Endothelial cell of umbilical vein (primary cell): ENCODE results near the gene MRM1. TPM values are rescaled to one million over a fixed set of nuclear protein-coding genes. Genes with fewer than 3 reads are reported as not detected.

Experiments used
- BruUV-seq: library from RNA; stranded (reverse); fragments of 400-500 nt; replicated peaks from 2 replicates; lab custom pipeline; 2021; lab: Mats Ljungman, UMichigan
- CTCF ChIA-PET: fragments of 300-600, 350-600 bp; sonication (Branson Sonifier 250); formaldehyde crosslinking; loops from one replicate; lab custom pipeline; 2021; ENCODE audit warnings: antibody characterized with exemption, inconsistent platforms; lab: Charles Lee
- POLR2A ChIA-PET: fragments of 300-600, 350-600 bp; sonication (Branson Sonifier 250); formaldehyde crosslinking; loops from one replicate; lab custom pipeline; 2021; ENCODE audit warnings: antibody characterized with exemption, inconsistent platforms; lab: Charles Lee
- DNase-seq: peaks from one replicate; pipeline ENCODE4 v3.0.0-alpha.2; 2011; ENCODE audit warnings: low read depth, low spot score
- FAIRE-seq: peaks from 2 replicates; lab custom pipeline; 2011; peaks lifted over from hg19 to GRCh38; lab: Jason Lieb, UNC
- H2AFZ ChIP-seq: 2 replicates; pipeline ENCODE4 v1.6.0; 2012; ENCODE audit warnings: low read depth, low read length, control low read depth, inconsistent platforms
- H3K27ac ChIP-seq: 2 replicates; pipeline ENCODE4 v1.5.1; 2011; ENCODE audit warnings: low read depth, mild to moderate bottlenecking, control low read depth, low read length, moderate library complexity; ENCODE audit not compliant: insufficient read depth
- H3K27me3 ChIP-seq, 2 experiments: 2 replicates each; pipeline versions ENCODE4 v1.6.0 to v1.6.1; 2011; ENCODE audit warnings: low read length in 2 of 2, mixed read lengths in 1 of 2; ENCODE audit not compliant: control insufficient read depth in 2 of 2, insufficient read depth in 2 of 2
- H3K36me3 ChIP-seq, 2 experiments: 2 replicates in 1 of 2; 3 replicates in 1 of 2; pipeline ENCODE4 v1.5.1; 2011; ENCODE audit warnings: low read length in 2 of 2, mild to moderate bottlenecking in 1 of 2, moderate library complexity in 1 of 2; ENCODE audit not compliant: control insufficient read depth in 2 of 2, insufficient read depth in 2 of 2; ENCODE audit errors: extremely low read depth in 1 of 2
- H3K4me1 ChIP-seq: 3 replicates; pipeline ENCODE4 v1.5.1; 2011; ENCODE audit warnings: mild to moderate bottlenecking, low read length; ENCODE audit not compliant: control insufficient read depth, insufficient read depth; ENCODE audit errors: extremely low read depth
- H3K4me2 ChIP-seq: 2 replicates; pipeline ENCODE4 v1.6.1; 2011; ENCODE audit warnings: low read length, control low read depth, mixed read lengths; ENCODE audit not compliant: insufficient read depth
- H3K4me3 ChIP-seq, 3 experiments: fragments of 200-600 bp in 1 of 3; sonication (generic), shearing (Covaris generic) in 1 of 3; replicated peaks in 1 of 3; 2 replicates each; pipeline ENCODE4 v1.5.1; 2011 to 2016; ENCODE audit warnings: control low read depth in 3 of 3, low read length in 3 of 3, mild to moderate bottlenecking in 2 of 3, inconsistent platforms in 1 of 3, low read depth in 1 of 3, moderate library complexity in 1 of 3; ENCODE audit not compliant: insufficient read depth in 1 of 3
- H3K79me2 ChIP-seq: 2 replicates; pipeline ENCODE4 v1.6.0; 2012; ENCODE audit warnings: low read length, inconsistent platforms; ENCODE audit not compliant: control insufficient read depth, insufficient read depth
- H3K9ac ChIP-seq: replicated peaks from 2 replicates; pipeline ENCODE3; 2011; ENCODE audit warnings: low read length, control low read depth; ENCODE audit not compliant: insufficient read depth; ENCODE audit errors: extremely low read depth
- H3K9me1 ChIP-seq: replicated peaks from 3 replicates; pipeline ENCODE4 v1.6.0; 2011; ENCODE audit warnings: mild to moderate bottlenecking, low read length; ENCODE audit not compliant: control insufficient read depth, insufficient read depth; ENCODE audit errors: extremely low read depth
- H3K9me3 ChIP-seq: replicated peaks from 2 replicates; pipeline ENCODE4 v1.5.1; 2012; ENCODE audit warnings: low read length, inconsistent platforms; ENCODE audit not compliant: control insufficient read depth, insufficient read depth
- H4K20me1 ChIP-seq: replicated peaks from 2 replicates; pipeline ENCODE3; 2011; ENCODE audit warnings: mild to moderate bottlenecking, low read length; ENCODE audit not compliant: control insufficient read depth, insufficient read depth; ENCODE audit errors: extremely low read depth
- CTCF ChIP-seq, 2 donors: IDR thresholded peaks; 1 replicate in 1 of 2; 2 replicates in 1 of 2; pipeline ENCODE4 v1.5.1; 2011; ENCODE audit warnings: low read length in 2 of 2, mild to moderate bottlenecking in 2 of 2, moderate library complexity in 2 of 2, control low read depth in 1 of 2, inconsistent platforms in 1 of 2, low read depth in 1 of 2; ENCODE audit not compliant: insufficient read depth in 1 of 2; ENCODE audit errors: extremely low read depth in 1 of 2
- EZH2 ChIP-seq: IDR thresholded peaks from 2 replicates; pipeline ENCODE4 v1.6.1; 2012; ENCODE audit warnings: borderline replicate concordance, low read depth, mild to moderate bottlenecking, moderate library complexity, low read length, inconsistent platforms; ENCODE audit not compliant: severe bottlenecking
- FOS ChIP-seq: IDR thresholded peaks from 2 replicates; pipeline ENCODE4 v1.6.1; 2011; ENCODE audit warnings: mild to moderate bottlenecking, low read length, moderate library complexity, borderline replicate concordance; ENCODE audit not compliant: insufficient read depth
- GATA2 ChIP-seq: IDR thresholded peaks from 2 replicates; pipeline ENCODE4 v1.7.0; 2011; ENCODE audit warnings: low read depth, mild to moderate bottlenecking, moderate library complexity, mixed read lengths, low read length; ENCODE audit not compliant: insufficient read length, insufficient read depth
- JUN ChIP-seq: IDR thresholded peaks from 2 replicates; pipeline ENCODE4 v1.6.1; 2011; ENCODE audit warnings: borderline replicate concordance, low read depth; ENCODE audit not compliant: insufficient read length, insufficient read depth
- MAX ChIP-seq: IDR thresholded peaks from 2 replicates; pipeline ENCODE4 v1.6.1; 2011; ENCODE audit not compliant: insufficient read depth, insufficient read length
- MYC ChIP-seq: IDR thresholded peaks from one replicate; pipeline ENCODE4 v1.6.1; 2011; ENCODE audit warnings: mild to moderate bottlenecking, low read depth, low read length
- POLR2A ChIP-seq: IDR thresholded peaks from 2 replicates; pipeline ENCODE4 v1.6.1; 2012; ENCODE audit warnings: low read depth, mild to moderate bottlenecking, control low read depth, low read length
- POLR2AphosphoS5 ChIP-seq: IDR thresholded peaks from 2 replicates; pipeline ENCODE4 v1.6.1; 2012; ENCODE audit warnings: low read depth, mild to moderate bottlenecking, control low read depth, low read length, moderate library complexity; ENCODE audit not compliant: insufficient read depth
- dilution Hi-C: fragments of 300-500 bp; cut with MboI; formaldehyde crosslinking; loops from one replicate; pipeline ENCODE4 v1.15.0; 2019; ENCODE audit warnings: low sequenced_read_pairs; ENCODE audit not compliant: extremely low pct_ligation_motif_present
- intact Hi-C: fragments of 100-400 bp; cut with micrococcal nuclease; formaldehyde crosslinking; loops from one replicate; pipeline ENCODE4 v1.10.0; 2022
- polyA plus RNA-seq, 4 experiments: library from polyadenylated mRNA; depleted of rRNA in 3 of 4; stranded (reverse) in 3 of 4; unstranded in 1 of 4; fragments of >200 nt; gene quantifications; 2 replicates each; pipeline versions ENCODE4 v1.2.1 to v1.2.3, GENCODE V29; 2011 to 2012; ENCODE audit warnings: missing spikeins in 1 of 4
- total RNA-seq: library from RNA; stranded (reverse); gene quantifications from 2 replicates; pipeline ENCODE4 v1.2.3, GENCODE V29; 2021

The MRM1 gene
- total and polyA plus RNA-seq, 2 donors (not counting 3 experiments of a cell fraction or from before 2014, with no cell fraction given) = 3.7 to 5.9 TPM

GRCh38 chr17:36609498-36609862, 8.1 kb downstream of the MRM1 start:
- H3K9me1 ChIP-seq = no peaks in the 10 kb centered on the region
- no peak overlapping the region for H3K4me3 ChIP-seq
- ChIA-PET POLR2A (no interaction called here), CTCF (interaction anchor here (0.7 to 1.0 kb wide), 3 partner anchors 628 to 764 kb away, joined by 3 to 6 read pairs (median 5); no protein-coding TSS in a partner anchor)
- H3K36me3 ChIP-seq = no peaks in the 10 kb centered on the region
- peaks cover 0 to 4% of the 10 kb centered on the region in 2 experiments for H3K27me3 ChIP-seq
- FAIRE-seq = no peak
- TF ChIP-seq MAX (no peak), JUN (no peak), POLR2A (no peak), CTCF (IDR thresholded peaks at IDR 0.05; ENCODE audit: extremely low read depth in 1 of 2, insufficient read depth in 1 of 2, low read depth in 1 of 2, low read length in 2 of 2) (no peak), FOS (no peak), EZH2 (no peak), GATA2 (no peak), MYC (no peak), POLR2AphosphoS5 (no peak)
- no peaks in the 10 kb centered on the region for H3K4me1 ChIP-seq
- DNase-seq = no peak
- intact Hi-C loops = loop anchor here (10.0 kb wide), 1 partner anchor 95 kb away; no protein-coding TSS in a partner anchor
- no peak overlapping the region for H3K9ac ChIP-seq
- H3K27ac ChIP-seq = no peak overlapping the region
- no TSS peak for BruUV-seq
- H2AFZ ChIP-seq = no peak overlapping the region
- no peak overlapping the region for H3K4me2 ChIP-seq
- H3K79me2 ChIP-seq = no peaks in the 10 kb centered on the region
- no peaks in the 10 kb centered on the region for H4K20me1 ChIP-seq
- H3K9me3 ChIP-seq = no peaks in the 10 kb centered on the region
- dilution Hi-C loops = no loop called here
